GM18499 (cell line): Measurements from ENCODE around the gene TYSND1.
A peak's percentile ranks its signal among the peaks of the same experiment; 100 is the strongest.
"Not testable (repeated sequence)": the region's sequence is repeated elsewhere in the genome, so short reads cannot be mapped to it uniquely, and the experiment has no call there.

Experiments
- ATAC-seq: cut with Tn5 transposase; IDR thresholded peaks from one replicate; pipeline ENCODE4 v1.9.1; 2021; ENCODE audit warnings: moderate number of reproducible peaks; ENCODE audit not compliant: insufficient read depth, unreplicated experiment

The TYSND1 gene

DNA sequence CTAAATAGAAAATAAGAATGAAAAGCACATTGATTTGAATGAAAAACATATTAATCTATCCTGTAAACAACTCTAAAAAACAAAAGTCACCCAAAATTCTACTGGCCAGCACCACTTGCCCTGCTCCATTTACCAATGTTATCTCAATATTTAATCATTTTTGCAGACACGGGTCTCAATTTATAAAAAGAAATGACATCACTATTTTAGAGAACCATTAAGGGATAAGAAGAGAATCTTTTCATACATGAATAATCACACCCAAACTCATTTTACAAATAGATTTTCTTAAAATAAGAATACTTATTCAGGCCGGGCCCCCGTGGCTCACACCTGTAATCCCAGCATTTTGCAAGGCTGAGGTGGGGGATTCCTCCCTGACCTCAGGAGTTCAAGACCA is 19.9 kb upstream of the TYSND1 start:
- ATAC-seq: no peak

- no peak for ATAC-seq
These were observed 17.7 kb upstream of the TYSND1 start for GRCh38 chr10:70164163-70164562.

DNA sequence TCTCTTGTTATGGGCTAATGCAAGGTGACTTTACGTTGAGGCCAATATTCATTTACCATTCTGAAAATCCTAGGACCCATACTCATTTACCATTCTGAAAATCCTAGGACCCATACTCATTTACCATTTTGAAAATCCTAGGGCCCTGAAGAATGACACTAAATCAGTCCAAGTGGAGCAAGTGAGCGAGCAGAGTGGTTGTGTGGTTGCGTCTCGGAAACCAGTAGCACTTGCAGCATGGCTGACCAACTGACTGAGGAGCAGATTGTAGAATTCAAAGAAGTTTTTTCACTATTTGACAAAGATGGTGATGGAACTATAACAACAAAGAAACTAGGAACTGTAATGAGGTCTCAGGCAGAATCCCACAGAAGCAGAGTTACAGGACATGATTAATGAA is 16.9 kb upstream of the TYSND1 start:
- no peak for ATAC-seq

GRCh38 chr10:70162892-70163201 is 16.3 kb upstream of the TYSND1 start:
- peak; percentile 71 for ATAC-seq

- ATAC-seq: no peak
These were observed 15.8 kb upstream of the TYSND1 start for GRCh38 chr10:70162151-70162891.

DNA sequence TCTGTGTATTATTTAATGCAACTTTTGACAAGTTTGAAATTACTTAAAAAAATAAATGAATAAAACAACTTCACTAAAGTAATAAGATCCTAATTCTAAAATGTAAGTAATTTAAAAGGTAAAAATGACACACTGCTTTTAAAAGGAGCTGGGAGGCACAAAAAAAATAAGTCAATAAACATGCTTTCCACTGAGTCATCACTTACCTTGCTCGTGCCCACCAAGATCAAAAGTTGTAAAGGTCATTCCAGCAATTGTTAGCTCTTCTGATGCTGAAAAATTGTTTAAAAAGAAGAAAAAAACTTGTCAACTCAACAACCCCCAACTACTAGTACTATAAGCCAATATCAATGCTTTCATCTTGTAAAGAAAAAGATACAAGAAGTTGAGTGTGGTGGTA is 14.3 kb upstream of the TYSND1 start:
- ATAC-seq: no peak

GRCh38 chr10:70159366-70159765 is 12.9 kb upstream of the TYSND1 start:
- not testable (repeated sequence) for ATAC-seq

DNA sequence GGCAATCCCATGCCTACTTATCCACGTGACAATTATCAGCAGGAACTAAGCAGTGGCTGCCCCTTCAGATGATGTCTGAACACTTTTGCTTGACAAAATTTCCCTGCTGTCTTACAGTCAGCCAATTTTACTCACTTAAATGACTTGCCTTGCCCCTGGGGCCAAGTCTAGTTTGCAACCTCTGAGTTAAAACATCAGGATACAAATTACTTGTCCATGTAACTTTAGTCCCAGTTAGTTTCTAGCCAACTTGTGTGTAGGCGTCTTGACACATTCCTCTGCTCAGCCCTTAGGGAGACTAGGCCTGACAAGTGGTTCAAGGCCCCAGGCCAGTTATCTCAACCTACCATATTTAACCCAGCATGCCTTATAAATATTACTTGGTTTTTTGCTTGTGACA is 11.6 kb upstream of the TYSND1 start:
- no peak for ATAC-seq

DNA sequence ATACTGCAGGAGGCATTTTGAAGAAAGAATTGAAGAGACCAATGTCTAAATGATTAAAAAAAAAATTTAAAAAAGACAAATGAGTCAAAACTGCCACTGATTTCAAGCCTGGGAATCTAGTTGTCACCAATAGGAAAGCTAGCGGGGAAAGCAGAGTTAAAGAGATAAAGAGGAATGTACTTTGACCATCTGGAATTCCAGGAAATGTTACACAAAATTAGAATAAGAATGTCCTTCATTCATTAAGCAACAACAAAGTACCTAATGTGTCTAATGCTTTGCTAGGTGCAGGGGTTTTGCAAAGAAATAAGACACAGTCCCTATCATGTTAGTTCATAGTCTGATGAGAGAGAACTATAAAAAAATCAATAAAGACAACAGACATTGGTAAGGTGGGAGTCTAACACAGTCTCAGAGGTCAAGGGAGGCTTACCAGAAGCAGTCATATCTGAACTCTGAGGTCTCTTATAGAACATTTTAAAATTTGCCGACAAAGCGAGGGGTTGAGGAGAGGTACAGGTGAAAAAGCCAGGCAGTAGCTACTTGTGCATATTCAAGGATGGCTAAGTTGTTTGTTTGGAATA is 8.8 kb upstream of the TYSND1 start:
- no peak for ATAC-seq

DNA sequence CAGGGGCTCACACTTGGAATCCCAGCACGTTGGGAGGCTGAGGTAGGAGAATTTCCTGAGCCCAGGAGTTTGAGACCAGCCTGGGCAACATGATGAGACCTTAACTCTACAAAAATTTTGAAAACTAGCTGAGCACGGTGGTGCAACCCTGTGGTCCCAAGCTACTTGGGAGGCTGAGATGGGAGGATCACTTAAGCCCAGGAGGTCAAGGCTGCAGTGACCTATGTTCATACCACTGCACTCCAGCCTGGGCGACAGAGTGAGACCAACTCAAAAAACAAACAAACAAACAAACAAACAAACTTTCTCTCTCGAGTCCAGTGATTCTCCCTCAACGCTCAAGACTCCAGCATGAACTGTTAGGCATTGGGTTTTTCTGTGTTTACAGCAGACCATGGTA is 2.0 kb upstream of the TYSND1 start:
- no peak for ATAC-seq

DNA sequence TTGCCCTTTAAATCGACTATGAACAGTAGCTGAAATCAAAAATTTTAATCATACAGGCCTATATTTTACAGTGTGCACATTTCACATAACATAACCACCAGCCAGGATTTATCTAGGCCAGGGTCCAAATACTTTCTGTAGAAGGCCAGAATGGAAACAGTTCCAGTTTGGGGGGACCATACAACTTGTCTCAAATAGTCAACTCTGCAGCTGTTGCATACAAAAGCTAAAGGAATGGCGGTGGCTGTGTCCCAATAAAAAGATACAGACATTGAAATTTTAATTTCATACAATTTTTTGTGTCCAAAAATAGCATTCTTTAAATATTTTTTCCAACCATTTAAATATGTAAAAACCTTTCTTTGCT is 742 bp upstream of the TYSND1 start:
- no peak for ATAC-seq

- peak; percentile 17 for ATAC-seq
These were observed 623 bp downstream of the TYSND1 start for GRCh38 chr10:70145666-70146488.

DNA sequence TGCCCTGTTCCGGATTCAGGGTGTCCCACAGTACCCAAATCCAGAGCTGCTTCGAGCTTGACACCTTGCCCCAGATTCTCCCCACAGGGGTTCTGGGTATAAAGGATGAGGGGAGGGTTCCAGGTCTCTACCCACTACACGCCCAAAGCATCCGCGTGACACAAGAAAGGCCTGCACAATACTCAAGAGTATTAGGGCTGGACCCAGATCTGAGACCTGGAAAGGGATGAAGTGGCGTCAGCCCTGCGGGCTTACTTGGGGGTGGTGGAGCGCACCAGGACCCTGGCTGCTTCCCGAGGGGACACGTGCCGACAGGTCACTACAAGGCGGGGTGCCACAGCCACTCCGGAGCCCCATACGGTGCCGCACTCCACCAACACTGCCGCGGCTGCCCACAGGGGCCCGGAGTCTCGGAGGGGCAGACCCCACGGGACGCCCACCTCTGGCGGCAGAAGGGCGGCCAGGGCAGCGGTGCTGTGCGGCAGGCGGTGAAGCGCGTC is 1.3 kb downstream of the TYSND1 start:
- no peak for ATAC-seq

DNA sequence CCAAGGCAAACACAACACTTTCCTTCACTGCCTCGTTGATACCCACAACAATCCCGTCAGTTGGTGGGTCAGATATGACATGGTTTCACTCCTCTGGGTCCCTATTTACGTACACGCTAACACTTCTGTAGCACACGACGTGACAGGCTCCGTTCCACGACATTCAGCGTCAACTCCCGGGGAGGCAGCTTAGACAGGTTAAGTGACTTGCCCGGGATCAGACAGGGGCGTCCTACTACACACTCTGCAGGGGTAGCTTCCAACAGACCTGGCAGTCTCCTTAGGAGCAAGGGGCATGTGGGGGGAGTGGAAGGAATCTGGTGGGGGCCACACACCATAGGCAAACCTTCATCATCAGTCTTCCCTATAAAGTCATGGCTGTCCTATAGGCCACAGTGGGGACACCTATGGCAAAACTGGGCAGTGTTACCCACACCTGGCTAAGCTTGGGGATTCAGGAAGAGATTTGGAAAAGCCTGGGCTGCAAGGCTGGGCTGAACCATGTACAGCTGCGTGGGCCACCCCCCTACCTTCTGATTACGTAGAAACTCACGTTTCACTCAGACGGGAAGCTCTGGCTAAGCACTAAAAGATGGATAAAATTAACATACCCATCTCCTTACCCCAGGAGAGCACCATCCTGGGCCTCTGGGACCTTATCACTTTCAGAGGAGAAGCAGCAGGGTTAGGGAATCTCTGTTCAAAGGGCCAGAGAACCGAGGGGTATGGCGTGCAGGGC is 2.0 kb downstream of the TYSND1 start:
- ATAC-seq: no peak

DNA sequence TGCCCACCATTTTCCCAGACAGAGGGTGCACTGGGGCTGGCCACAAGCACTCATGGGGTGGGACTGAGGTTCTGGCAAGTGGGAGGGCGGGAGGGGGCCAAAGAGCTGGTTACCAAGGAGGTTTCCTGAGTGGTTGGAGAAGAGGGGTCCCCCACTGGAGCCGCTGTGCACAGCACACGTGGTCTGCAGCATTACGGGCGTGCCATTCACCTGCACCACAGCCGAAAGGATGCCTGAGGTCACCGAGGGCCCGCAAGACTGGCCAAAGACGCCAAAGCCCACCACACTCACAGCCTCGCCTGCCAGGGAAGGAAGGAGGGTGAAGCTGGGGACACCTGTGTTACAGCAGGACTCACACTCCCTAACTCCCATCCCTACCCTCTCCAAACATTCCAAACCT is 3.9 kb downstream of the TYSND1 start:
- ATAC-seq: no peak

DNA sequence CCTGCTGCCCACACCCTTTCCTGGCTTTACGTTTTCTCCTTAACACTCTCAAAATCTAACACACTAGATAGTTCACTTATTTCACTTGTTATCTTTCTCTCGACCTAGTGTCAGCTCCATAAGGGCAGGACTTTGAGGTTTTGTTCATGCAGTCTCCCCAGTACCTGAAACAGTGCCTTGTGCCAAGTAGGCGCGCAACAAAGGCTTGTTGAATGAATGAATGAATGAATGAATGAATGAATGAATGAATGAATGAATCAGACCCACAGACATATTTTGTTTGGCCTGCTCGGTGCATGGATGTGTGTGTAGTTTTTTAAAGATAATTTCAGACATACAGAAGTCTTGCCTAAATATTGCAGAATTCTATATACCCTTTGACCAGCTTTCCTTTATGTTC is 6.2 kb downstream of the TYSND1 start:
- no peak for ATAC-seq

GRCh38 chr10:70139997-70140250 is 6.6 kb downstream of the TYSND1 start:
- no peak for ATAC-seq

DNA sequence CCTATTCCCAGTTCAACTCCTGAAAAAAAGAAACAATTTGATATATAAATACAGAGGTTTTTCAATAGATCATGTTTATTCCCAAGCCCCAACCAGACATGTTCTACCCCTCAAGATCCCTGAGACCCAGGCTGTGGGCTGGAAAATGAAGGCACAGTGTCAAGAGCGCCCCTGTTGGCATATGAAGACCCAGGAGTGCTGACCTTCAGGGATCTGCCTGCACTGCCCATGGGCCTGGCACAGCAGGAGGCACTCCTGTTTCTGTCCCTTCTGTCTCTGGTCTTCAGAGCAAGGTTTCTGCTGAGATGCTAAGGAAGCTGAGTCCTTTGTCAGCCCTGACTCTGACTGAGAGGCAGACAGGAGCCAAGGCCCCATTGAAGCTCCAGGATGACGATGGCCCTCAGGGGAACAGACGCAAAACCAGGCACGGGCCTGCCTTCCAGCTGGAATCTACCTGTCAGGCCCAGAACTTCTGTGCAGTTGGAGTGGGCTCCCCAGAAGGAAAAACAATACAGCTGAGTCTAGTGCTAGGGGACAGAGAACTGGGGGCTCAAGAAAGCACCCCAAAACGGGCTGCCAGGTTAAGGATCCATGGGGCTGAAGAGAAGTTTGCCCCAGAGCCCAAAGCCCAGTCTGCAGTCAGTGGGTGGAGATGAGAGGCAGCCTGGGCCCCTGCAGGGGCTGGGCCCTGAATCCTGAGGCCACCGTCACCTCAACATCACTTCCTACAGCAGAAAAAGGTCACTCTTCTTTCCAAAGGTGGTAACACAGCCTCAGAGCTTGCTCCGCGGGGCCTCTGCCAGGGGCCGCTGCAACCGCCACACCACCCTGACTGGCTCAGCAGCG is 7.1 kb downstream of the TYSND1 start:
- ATAC-seq: no peak

- no peak for ATAC-seq
These were observed 8.3 kb downstream of the TYSND1 start for GRCh38 chr10:70137927-70138883.
